Stimulated activated CD8-positive, alpha-beta memory T cell treated with anti-CD3 and anti-CD28 coated beads, Interleukin-7, amount 100 ng/mL, for 48 hours (primary cell): ENCODE measurements around the gene PSEN1.

Source experiments
- DNase-seq, 2 donors: peaks; one replicate each; pipeline ENCODE4 v3.0.0-alpha.2; 2020; ENCODE audit warnings: low read depth in 1 of 2; ENCODE audit errors: extremely low read depth in 1 of 2

The PSEN1 gene

DNA sequence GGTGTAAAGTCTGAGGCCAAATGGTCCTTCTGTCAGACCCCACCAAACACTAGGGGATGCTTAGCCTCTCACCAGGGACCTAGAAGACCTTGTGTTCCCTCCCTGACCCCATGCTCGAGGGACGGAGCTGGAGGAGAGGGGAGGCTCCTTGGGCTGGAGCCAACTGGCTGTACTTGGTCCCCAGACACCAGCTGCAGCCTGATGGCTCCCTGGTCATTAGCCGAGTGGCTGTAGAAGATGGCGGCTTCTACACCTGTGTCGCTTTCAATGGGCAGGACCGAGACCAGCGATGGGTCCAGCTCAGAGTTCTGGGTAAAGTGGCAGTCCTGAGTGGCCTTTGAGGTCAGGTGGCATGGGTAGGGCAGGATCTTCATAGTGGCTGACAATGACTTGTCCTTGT is 130.0 kb downstream of the PSEN1 start:
- DNase-seq = no peak

DNA sequence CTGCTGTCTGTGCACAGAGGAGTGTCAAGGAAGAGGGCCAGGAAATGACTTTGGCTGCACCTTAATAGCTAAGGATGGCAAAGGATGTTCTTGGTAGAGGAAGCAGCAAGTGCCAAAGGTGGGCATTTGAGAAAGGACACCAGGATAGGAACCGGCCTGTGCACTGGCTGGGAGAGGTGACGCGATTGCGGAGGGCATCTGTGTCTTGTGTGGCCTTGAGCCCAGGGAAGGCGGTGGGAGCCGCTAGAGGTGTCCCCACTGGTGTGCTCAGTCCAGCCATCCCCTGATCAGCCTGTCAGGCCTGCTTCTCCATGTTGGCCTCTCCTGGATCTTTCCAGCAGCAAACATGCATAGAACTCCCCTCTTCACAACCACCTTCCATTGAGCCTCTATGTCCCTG is 131.2 kb downstream of the PSEN1 start:
- DNase-seq = no peak

DNA sequence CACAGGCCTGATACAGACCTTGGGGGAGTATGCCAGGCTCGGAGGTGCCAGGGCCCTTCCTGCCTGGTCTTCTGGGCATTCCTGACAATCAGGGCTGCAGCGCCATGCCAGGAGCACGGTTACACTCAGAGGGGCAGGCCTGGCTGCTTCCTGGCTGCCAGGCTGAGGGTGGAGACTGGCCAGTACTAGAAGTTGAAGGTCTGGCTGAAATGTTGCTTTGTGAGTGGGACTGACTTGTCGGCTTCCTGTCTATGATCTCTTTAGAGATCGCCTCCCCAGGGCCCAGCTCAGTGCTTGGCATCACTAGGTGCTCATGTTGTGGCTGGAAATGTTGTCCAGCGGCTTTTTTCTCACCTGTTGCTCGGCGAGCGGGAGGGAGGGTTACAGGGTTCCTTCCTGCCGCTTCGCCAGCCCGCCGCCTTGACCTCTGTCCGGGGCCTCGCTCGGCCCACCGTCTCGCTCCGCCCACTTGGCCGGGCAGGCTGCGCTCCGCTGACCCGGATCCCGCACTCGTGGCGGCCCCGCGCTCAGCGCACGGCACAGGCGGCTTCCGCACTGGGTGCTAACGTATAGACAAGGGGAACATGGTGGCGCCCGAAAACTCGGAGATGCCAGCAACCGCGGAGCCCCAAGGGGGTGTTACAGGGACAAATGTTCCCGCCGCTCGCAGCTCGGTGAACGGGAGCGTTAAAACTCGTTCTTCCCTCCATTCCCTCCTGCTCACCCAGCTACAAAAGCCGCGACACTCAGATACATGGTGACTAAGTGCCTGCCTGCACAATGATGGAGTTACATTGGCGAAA is 133.6 kb downstream of the PSEN1 start:
- DNase-seq = no peak

DNA sequence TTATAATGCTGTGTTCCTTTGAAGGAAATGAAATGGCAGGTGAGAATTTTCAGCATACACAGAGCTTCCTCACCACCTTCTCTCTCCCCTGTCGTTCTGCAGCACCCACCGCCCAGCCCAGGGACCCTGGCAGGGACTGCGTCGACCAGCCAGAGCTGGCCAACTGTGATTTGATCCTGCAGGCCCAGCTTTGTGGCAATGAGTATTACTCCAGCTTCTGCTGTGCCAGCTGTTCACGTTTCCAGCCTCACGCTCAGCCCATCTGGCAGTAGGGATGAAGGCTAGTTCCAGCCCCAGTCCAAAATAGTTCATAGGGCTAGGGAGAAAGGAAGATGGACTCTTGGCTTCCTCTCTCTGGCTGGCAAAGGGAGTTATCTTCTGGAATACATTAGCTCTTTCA is 136.1 kb downstream of the PSEN1 start:
- DNase-seq = no peak
